OCI-LY7 (cell line): ENCODE data around the gene SYNGR2.

ENCODE experiments used
- EZH2phosphoT487 ChIP-seq: fragments of 200-600 bp; sonication (generic); IDR thresholded peaks from 2 replicates; pipeline ENCODE4 v1.6.1; 2018; ENCODE audit warnings: low read depth, borderline replicate concordance, mild to moderate bottlenecking, mixed run types, antibody characterized with exemption, low read length, moderate library complexity, mixed read lengths
- TF ChIP-seq, protein P1 (sequence below): fragments of 200-600 bp; sonication (generic); conservative IDR thresholded peaks from 2 replicates; pipeline ENCODE4 v1.5.1; 2014; ENCODE audit warnings: mild to moderate bottlenecking, antibody characterized with exemption, low read length, moderate library complexity, mixed read lengths

DNA sequence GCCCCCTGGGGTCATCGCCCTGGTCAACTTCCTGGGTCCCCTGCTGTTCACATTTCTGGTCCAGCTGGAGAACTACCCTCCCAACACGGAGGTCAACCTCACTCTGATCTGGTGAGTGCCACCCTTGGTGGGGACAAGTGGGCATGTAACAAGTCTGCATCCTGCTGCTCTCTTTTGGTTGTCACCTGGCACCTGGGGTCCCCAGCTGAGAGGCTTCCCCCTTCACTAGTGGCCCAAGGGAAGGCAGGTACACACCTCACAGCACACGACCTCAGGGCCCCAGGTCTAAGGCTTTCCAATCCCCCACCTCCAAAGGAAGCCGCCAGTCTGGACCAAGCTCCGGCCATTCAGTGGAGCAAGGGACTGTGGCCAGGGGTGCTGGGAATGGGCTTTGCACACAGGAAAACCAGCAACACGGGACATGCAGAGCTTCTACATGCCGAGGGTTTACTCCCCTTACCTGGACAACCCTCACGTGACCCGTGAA, 33.4 kb upstream of the SYNGR2 start:
- TF ChIP-seq, protein P1, sequence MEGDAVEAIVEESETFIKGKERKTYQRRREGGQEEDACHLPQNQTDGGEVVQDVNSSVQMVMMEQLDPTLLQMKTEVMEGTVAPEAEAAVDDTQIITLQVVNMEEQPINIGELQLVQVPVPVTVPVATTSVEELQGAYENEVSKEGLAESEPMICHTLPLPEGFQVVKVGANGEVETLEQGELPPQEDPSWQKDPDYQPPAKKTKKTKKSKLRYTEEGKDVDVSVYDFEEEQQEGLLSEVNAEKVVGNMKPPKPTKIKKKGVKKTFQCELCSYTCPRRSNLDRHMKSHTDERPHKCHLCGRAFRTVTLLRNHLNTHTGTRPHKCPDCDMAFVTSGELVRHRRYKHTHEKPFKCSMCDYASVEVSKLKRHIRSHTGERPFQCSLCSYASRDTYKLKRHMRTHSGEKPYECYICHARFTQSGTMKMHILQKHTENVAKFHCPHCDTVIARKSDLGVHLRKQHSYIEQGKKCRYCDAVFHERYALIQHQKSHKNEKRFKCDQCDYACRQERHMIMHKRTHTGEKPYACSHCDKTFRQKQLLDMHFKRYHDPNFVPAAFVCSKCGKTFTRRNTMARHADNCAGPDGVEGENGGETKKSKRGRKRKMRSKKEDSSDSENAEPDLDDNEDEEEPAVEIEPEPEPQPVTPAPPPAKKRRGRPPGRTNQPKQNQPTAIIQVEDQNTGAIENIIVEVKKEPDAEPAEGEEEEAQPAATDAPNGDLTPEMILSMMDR, result no peak
- TF ChIP-seq EZH2phosphoT487, result no peak
